Posterior cingulate gyrus (tissue), 11 donors: ENCODE measurements around the gene FKBP5.

Experiments used
- DNase-seq, 10 donors: peaks; one replicate each; pipeline versions ENCODE4 v3.0.0 to v3.0.0-alpha.2; 2020 to 2021; ENCODE audit warnings: mixed read lengths in 3 of 10
- intact Hi-C: fragments of 100-400 bp; cut with DNase I; formaldehyde crosslinking; loops from one replicate; pipeline ENCODE4 v1.15.1; 2023

Gene FKBP5

DNA sequence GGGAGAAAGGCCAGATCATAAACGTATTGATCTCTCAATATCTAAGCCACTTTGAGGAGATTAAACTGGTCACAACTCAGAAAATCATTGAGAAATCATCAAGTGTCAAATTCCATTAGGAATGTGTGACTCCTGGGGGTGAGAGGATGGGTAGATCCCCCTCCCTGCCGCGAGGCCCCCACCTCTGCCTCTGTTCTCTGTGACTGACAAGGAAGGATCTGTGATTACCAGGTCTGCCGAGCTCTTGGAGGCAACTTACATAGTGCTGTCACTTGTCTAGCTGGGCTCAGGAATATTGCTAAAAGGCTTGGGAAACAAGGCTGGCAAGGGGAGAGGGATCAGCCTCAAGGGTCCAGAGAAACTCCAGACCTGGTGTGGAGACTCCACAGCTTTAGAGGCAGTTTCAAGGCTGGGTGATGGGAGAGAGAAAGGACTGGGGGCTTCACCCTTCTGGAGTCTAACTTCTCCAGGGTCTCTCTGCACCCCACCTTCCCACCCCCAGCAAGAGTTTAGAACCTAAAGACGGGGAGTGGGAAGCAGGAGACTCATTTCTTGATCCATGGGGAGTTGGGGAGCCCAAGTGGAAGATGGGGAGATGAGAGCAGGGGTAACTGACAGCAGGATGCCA, 36.5 kb upstream of the FKBP5 start:
- peak in 1 of 10 donors; percentile 28 for DNase-seq
- intact Hi-C loops: loop anchor here (2.0 kb wide), 1 partner anchor 36 kb away; the partner anchor contains the start of gene FKBP5

DNA sequence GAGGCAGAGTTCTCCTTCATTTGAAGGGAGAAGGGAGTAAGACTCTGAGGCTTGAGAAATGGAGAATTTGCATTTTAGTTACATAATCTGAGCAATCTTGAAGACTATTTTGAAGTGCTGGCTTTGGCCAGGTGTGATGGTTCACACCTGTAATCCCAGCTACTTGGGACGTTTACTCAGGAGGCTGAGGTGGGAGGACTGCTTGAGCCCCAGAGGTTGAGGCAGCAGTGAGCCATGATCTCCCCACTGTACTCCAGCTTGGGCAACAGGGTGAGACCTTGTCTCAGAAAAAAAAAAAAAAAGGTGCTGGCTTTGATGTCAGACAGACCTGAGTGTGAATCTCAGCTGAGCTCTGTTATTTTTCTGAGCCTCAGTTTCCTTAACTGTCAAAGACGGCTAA, 35.8 kb upstream of the FKBP5 start:
- DNase-seq: no peak
- intact Hi-C loops: loop anchor here (2.0 kb wide), 1 partner anchor 36 kb away; the partner anchor contains the start of gene FKBP5

GRCh38 chr6:35724059-35724458, 35.3 kb upstream of the FKBP5 start:
- intact Hi-C loops: loop anchor here (2.0 kb wide), 1 partner anchor 35 kb away; the partner anchor contains the start of gene FKBP5

DNA sequence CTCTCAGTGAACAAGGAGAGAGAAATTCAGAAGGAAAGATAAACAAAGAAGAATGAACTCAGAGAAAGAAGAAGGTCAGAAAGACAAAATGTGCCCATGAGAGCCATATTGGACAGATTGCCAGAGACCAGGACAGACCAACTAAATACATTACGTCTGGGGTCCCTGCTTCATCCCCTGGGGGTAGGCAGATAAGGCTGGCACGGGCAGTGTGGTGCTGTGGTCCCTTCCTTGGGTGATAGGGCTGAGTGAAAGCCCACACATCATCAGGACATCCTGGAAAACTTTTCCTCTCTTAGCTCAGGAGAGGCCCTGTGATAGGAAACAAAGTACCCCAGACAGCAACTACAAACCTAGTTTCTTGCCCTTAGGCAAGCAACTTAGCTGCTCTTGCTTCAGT, 34.9 kb upstream of the FKBP5 start:
- intact Hi-C loops: no loop called here
- DNase-seq: peak in 2 of 10 donors; percentile 3 to 16

More at GRCh38 chr6:35724059-35724458, 35.3 kb upstream of the FKBP5 start:
- DNase-seq: peak in 2 of 10 donors; percentile 19 to 25

DNA sequence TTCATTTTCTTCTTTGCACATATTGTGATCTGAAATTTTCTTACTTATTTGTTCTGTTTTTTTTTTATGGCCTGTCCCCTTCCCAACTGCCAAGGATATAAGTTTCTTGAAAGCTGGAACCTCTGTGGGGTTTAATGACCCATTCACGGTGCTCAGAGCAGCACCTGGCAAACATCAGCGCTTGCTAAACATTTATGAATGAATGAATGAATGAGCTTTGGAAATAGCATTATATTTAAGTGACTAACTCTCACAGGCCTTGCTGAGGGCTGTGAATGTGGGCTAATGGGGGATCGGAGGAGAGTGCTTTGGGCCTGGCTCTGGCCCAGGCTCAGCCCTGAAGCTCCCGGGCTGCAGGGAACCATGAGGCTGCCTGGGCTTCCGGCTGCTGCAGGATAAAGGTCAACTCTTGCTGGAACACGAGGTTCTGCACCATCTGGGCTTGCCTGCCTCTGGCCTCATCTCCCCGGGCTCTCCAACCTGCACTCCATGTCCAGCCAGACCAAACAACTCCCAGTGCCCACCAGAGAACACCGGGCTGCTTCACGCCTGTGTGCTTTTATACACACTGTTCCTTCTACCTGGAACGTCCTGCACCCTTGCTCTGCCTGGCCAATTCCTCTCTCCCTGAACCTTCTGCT, 33.5 kb upstream of the FKBP5 start:
- peak in 2 of 10 donors; percentile 53 to 66 for DNase-seq
- intact Hi-C loops: no loop called here

- peak in 3 of 10 donors; percentile 37 to 81 (median 73) for DNase-seq
- intact Hi-C loops: no loop called here
Measured at GRCh38 chr6:35719830-35720733, 31.4 kb upstream of the FKBP5 start.

- intact Hi-C loops: no loop called here
- peak in 1 of 10 donors; percentile 58 for DNase-seq
Measured at GRCh38 chr6:35719404-35719829, 30.7 kb upstream of the FKBP5 start.

- intact Hi-C loops: no loop called here
- peak in 2 of 10 donors; percentile 42 to 47 for DNase-seq
Measured at GRCh38 chr6:35718911-35719381, 30.2 kb upstream of the FKBP5 start.

DNA sequence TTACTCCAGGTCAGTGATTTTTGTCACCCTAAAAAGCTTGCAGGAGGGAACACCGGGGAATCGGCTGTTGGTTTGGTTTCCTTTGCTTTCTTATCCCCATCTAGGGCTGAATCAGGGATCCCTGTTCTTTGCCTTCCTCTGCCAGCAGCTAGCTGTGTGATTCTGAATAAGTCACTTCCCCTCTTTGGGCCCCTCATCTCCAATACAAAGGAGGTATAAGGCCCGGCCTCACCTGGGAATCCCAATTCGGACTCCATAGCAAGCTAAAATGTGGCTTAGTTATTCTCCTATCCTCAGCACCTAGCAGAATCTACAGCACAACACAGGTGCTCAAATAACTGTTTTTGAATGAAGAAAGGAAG, 29.6 kb upstream of the FKBP5 start:
- DNase-seq: peak in 1 of 10 donors; percentile 1
- intact Hi-C loops: no loop called here

- peak in 2 of 10 donors; percentile 58 to 62 for DNase-seq
- intact Hi-C loops: no loop called here
Measured at GRCh38 chr6:35717449-35718374, 29.0 kb upstream of the FKBP5 start.

DNA sequence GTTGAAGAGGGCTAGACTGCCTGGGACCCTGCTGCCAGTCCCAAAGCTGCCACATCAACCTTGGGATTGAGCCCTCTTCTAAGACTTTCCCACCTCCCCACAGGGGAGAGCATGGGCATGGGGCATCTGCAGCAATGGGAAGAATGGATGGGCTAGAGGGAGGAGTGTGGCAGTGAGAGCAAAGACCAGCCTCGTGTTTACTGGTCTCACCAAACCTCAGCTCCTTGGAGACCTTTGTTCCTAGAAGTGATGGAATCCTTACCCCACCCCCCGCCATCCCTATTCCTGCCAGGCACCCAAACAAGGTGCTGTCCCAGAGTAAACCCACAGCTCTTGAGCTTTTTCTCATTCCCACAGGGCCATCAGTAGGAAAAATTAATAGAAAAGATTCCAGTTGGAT, 28.1 kb upstream of the FKBP5 start:
- DNase-seq: peak in 2 of 10 donors; percentile 9 to 40
- intact Hi-C loops: no loop called here

DNA sequence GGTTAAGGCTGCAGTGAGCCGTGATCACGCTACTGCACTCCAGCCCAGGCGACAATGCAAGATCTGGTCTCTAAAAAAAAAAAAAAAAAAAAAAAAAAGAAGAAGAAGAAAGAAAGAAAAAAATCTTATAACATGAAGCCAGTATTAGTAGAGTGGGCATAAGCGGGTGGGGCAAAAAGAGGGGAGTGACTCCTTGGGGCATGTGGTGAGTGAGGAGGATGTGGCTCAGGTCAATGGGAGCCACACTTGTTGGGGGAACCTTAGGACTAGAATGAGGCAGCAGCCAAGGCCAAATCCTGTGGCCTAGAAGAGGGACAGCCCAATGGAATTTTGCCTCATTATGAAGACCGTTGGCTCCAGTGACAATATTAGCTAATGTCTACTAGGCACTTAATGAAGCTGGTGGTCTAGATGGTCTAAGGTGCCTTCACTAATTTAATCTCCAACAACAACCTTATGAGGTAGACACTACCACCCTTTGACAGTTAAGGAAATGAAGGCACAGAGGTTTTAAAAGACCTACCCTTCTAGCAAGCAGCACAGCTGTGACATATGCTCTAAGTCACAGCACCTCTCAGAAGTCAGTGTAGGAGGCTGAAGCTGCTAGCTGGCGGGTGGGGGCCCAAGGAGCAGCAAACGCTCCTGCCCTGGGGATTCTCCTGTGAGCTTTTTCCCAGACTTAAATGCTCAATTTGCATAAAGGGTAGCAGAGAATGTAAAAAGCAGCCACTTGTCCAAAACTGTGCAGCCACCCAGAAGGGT, 24.5 kb upstream of the FKBP5 start:
- peak in 2 of 10 donors; percentile 26 to 33 for DNase-seq
- intact Hi-C loops: no loop called here

DNA sequence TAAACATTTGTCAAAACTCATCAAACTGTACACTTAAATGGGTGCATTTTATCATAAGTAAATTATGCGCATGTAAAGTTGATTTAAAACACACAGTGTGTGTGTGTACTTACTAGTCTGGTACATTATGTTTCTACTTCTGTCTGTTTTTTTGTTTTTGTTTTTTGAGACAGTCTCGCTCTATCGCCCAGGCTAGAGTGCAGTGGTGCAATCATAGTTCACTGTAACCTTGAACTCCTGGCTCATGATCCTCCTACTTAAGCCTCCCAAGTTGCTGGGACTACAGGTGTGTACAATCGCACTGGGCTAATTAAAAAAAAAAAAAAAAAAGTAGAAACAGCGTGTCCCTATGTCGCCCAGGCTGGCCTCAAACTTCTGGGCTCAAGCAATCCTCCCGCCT, 23.0 kb upstream of the FKBP5 start:
- intact Hi-C loops: no loop called here
- no peak for DNase-seq

DNA sequence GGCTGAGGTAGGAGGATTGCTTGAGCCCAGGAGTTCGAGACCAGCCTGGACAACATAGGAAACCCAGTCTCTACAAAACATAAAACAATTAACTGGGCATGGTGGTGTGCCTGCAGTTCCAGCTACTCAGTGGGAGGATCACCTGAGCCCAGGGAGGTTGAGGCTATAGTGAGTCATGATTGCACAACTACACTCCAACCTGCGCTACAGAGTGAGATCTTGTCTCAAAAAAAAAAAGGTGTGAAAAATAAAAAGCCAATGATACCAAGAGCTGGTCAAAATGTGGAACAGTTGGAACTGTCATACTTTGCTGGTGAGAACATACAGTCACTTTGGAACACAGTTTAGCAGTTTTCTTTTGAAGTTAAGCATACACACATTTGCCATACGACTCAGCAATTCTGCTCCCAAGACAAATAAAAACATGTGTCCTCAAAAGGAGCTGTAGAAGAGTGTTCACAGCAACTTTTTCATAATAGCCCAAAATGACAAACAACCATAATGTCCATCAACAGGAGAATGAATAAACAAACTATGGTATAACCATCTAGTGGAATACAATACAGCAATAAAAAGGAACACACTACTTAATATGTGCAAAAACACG, 21.6 kb upstream of the FKBP5 start:
- DNase-seq: peak in 1 of 10 donors; percentile 44
- intact Hi-C loops: no loop called here

DNA sequence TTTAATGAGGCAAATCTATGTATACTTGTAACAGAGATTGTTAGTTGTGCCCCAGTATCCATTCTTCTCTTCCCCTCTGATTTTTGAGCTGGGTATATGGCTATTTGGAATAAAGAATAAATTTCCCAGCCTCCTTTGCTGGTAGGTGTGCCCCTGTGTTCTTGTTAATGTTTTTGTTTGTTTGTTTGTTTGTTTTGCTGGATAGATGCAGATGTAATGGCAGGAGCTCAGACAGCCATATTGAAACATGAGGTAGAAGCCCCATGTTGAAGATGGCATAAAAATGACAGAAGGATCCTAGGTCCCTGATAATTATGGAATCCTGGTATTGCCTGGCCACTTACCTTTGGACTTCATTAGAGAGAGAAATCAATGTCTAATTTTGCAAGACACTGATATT, 19.9 kb upstream of the FKBP5 start:
- intact Hi-C loops: no loop called here
- DNase-seq: no peak

GRCh38 chr6:35707714-35708407, 19.1 kb upstream of the FKBP5 start:
- DNase-seq: no peak
- intact Hi-C loops: no loop called here

GRCh38 chr6:35706468-35706867, 17.8 kb upstream of the FKBP5 start:
- intact Hi-C loops: no loop called here
- no peak for DNase-seq

DNA sequence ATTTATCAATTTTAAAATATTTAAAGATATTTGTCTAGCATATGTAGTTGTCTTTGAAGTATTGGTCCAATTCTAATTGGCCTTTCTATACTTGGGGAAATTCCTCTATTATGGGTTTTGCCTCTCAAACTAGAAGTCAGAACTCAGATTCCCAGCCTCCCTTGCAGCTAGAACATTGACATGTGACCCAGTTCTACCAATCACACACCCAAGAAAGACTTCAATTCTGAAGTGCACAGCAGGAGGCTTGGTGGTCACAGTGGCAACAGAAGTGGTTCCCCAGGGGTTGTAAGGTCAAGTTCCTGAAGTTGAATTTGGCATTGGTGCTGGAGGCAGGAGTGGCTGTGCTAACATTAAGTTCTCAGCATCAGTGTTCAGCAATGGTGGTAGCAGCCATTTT, 14.8 kb upstream of the FKBP5 start:
- intact Hi-C loops: no loop called here
- no peak for DNase-seq
